Activated CD8-positive, alpha-beta memory T cell treated with anti-CD3 and anti-CD28 coated beads for 48 hours (primary cell): ENCODE measurements around the gene NUDT19.
"Not testable (repeated sequence)": the region's sequence is repeated elsewhere in the genome, so short reads cannot be mapped to it uniquely, and the experiment has no call there.

Experiments
- DNase-seq, 3 experiments: peaks; one replicate each; pipeline ENCODE4 v3.0.0-alpha.2; 2020; ENCODE audit warnings: low read depth in 2 of 3, low spot score in 2 of 3

NUDT19 gene

GRCh38 chr19:32691291-32691951, at the start of gene NUDT19:
TSS of gene NUDT19 (plus strand) at chr19:32691821. CDS start at chr19:32691961, 140 bp downstream.
- DNase-seq: peak in 2 of 3 experiments; percentile 42 to 65

- DNase-seq: peak; percentile 6 to 34 (median 16)
These were observed 48.9 kb upstream of the NUDT19 start for GRCh38 chr19:32642771-32643170.

- DNase-seq: no peak
These were observed 45.1 kb upstream of the NUDT19 start for GRCh38 chr19:32646556-32646955.

GRCh38 chr19:32647361-32647760, 44.3 kb upstream of the NUDT19 start:
- no peak for DNase-seq

GRCh38 chr19:32649751-32650150, 41.9 kb upstream of the NUDT19 start:
- DNase-seq: no peak

GRCh38 chr19:32650671-32651070, 41.0 kb upstream of the NUDT19 start:
- DNase-seq: no peak

GRCh38 chr19:32651729-32652140, 39.9 kb upstream of the NUDT19 start:
- no peak for DNase-seq

- DNase-seq: not testable (repeated sequence)
These were observed 39.3 kb upstream of the NUDT19 start for GRCh38 chr19:32652331-32652730.

GRCh38 chr19:32652894-32653598, 38.6 kb upstream of the NUDT19 start:
- no peak for DNase-seq

GRCh38 chr19:32653599-32653915, 38.1 kb upstream of the NUDT19 start:
- DNase-seq: no peak

GRCh38 chr19:32656379-32656778, 35.2 kb upstream of the NUDT19 start:
- DNase-seq: not testable (repeated sequence)

- no peak for DNase-seq
These were observed 33.5 kb upstream of the NUDT19 start for GRCh38 chr19:32658075-32658474.

GRCh38 chr19:32658527-32658926, 33.1 kb upstream of the NUDT19 start:
- no peak for DNase-seq

- DNase-seq: no peak
These were observed 30.3 kb upstream of the NUDT19 start for GRCh38 chr19:32661318-32661717.

- DNase-seq: no peak
These were observed 29.4 kb upstream of the NUDT19 start for GRCh38 chr19:32662186-32662585.

GRCh38 chr19:32666084-32666483, 25.5 kb upstream of the NUDT19 start:
- no peak for DNase-seq

- no peak for DNase-seq
These were observed 22.3 kb upstream of the NUDT19 start for GRCh38 chr19:32669310-32669709.

GRCh38 chr19:32671883-32672593, 19.6 kb upstream of the NUDT19 start:
- no peak for DNase-seq

- no peak for DNase-seq
These were observed 18.8 kb upstream of the NUDT19 start for GRCh38 chr19:32672841-32673240.

GRCh38 chr19:32673573-32673972, 18.0 kb upstream of the NUDT19 start:
- no peak for DNase-seq

- no peak for DNase-seq
These were observed 17.3 kb upstream of the NUDT19 start for GRCh38 chr19:32674153-32674930.
